GM23338 (cell line): ENCODE results near the gene ZC3H12C. TPM values are rescaled to one million over a fixed set of nuclear protein-coding genes. Genes with fewer than 3 reads are reported as not detected.
A peak's percentile ranks its signal among the peaks of the same experiment; 100 is the strongest.
"Not testable (repeated sequence)": the region's sequence is repeated elsewhere in the genome, so short reads cannot be mapped to it uniquely, and the experiment has no call there.

Source experiments
- ATAC-seq: fragments of 200-7000 bp; cut with Tn5 transposase; 3 replicates; pipeline ENCODE4 v1.9.1; 2020
- DNase-seq: peaks from one replicate; pipeline ENCODE4 v3.0.0-alpha.2; 2015; ENCODE audit warnings: low spot score
- H2AFZ ChIP-seq: fragments of 200-600 bp; sonication (generic); 2 replicates; pipeline ENCODE4 v1.8.0; 2016; ENCODE audit warnings: antibody characterized with exemption, mild to moderate bottlenecking, moderate library complexity
- H3F3A ChIP-seq: fragments of 200-600 bp; sonication (generic); replicated peaks from 2 replicates; pipeline ENCODE4 v1.8.0; 2017; ENCODE audit warnings: antibody characterized with exemption, mixed run types, low read depth
- H3K27ac ChIP-seq: fragments of 200-600 bp; sonication (generic); 2 replicates; pipeline ENCODE4 v1.6.1; 2016; ENCODE audit warnings: low read depth
- H3K27me3 ChIP-seq: fragments of 200-600 bp; sonication (generic); 2 replicates; pipeline ENCODE4 v1.8.0; 2016; ENCODE audit warnings: mild to moderate bottlenecking, mixed run types, moderate library complexity; ENCODE audit not compliant: insufficient read depth
- H3K36me3 ChIP-seq: fragments of 200-600 bp; sonication (generic); 2 replicates; pipeline ENCODE4 v1.8.0; 2016; ENCODE audit warnings: mild to moderate bottlenecking; ENCODE audit not compliant: insufficient read depth
- H3K4me1 ChIP-seq: fragments of 200-600 bp; sonication (generic); 2 replicates; pipeline ENCODE4 v1.8.0; 2016; ENCODE audit warnings: mild to moderate bottlenecking, moderate library complexity; ENCODE audit not compliant: insufficient read depth
- H3K4me2 ChIP-seq: fragments of 200-600 bp; sonication (generic); 2 replicates; pipeline ENCODE4 v1.7.1; 2017; ENCODE audit warnings: mixed run types
- H3K4me3 ChIP-seq: fragments of 200-600 bp; sonication (generic); 2 replicates; pipeline ENCODE4 v1.6.1; 2016; ENCODE audit warnings: mixed run types
- H3K79me2 ChIP-seq: fragments of 200-600 bp; sonication (generic); replicated peaks from 2 replicates; pipeline ENCODE4 v1.8.0; 2017; ENCODE audit warnings: mild to moderate bottlenecking; ENCODE audit not compliant: insufficient read depth
- H3K9me2 ChIP-seq: fragments of 200-600 bp; sonication (generic); 2 replicates; pipeline ENCODE4 v1.8.0; 2017; ENCODE audit not compliant: insufficient read depth
- H4K20me1 ChIP-seq: fragments of 200-600 bp; sonication (generic); replicated peaks from 2 replicates; pipeline ENCODE4 v1.8.0; 2017; ENCODE audit warnings: mild to moderate bottlenecking; ENCODE audit not compliant: insufficient read depth
- H3K27ac Mint-ChIP-seq: 2 replicates; pipeline ENCODE4 v1.8.0; 2020; ENCODE audit warnings: inconsistent platforms, mild to moderate bottlenecking, moderate library complexity, mixed read lengths
- H3K27me3 Mint-ChIP-seq: 3 replicates; pipeline ENCODE4 v1.8.0; 2022; ENCODE audit warnings: low read depth, mild to moderate bottlenecking, moderate library complexity, mixed read lengths, inconsistent platforms; ENCODE audit not compliant: insufficient read depth, poor library complexity
- H3K36me3 Mint-ChIP-seq: 3 replicates; pipeline ENCODE4 v1.8.0; 2021; ENCODE audit warnings: low read depth, mild to moderate bottlenecking, inconsistent platforms, moderate library complexity, mixed read lengths
- H3K4me1 Mint-ChIP-seq: 3 replicates; pipeline ENCODE4 v1.8.0; 2020; ENCODE audit warnings: mild to moderate bottlenecking, inconsistent platforms, mixed read lengths
- H3K4me3 Mint-ChIP-seq: 3 replicates; pipeline ENCODE4 v1.8.0; 2021; ENCODE audit warnings: moderate library complexity, mild to moderate bottlenecking, inconsistent platforms, mixed read lengths
- H3K9me3 Mint-ChIP-seq: 3 replicates; pipeline ENCODE4 v1.8.0; 2020; ENCODE audit warnings: moderate library complexity, mild to moderate bottlenecking, inconsistent platforms, mixed read lengths
- CREB1 ChIP-seq: fragments of 250-450 bp; sonication (Bioruptor Pico); IDR thresholded peaks from 2 replicates; pipeline ENCODE4 v1.5.0; 2020; ENCODE audit warnings: low read depth, mild to moderate bottlenecking, moderate library complexity
- EZH2phosphoT487 ChIP-seq: fragments of 200-600 bp; sonication (generic); IDR thresholded peaks from one replicate; pipeline ENCODE4 v1.8.1; 2018; ENCODE audit warnings: antibody characterized with exemption; ENCODE audit not compliant: unreplicated experiment
- ZNF331 ChIP-seq: fragments of 250-450 bp; sonication (Bioruptor Pico); IDR thresholded peaks from 2 replicates; pipeline ENCODE4 v1.5.0; 2020; ENCODE audit warnings: low read depth, mild to moderate bottlenecking, moderate library complexity
- polyA plus RNA-seq: library from polyadenylated mRNA; unstranded; fragments of >200 nt; fragmentation: Nextera tagmentation; extraction: Ambion mirVana; gene quantifications from 2 replicates; pipeline ENCODE4 v1.2.1, GENCODE V29; 2016
- total RNA-seq: library from RNA; depleted of rRNA; stranded (reverse); fragments of >200 nt; shearing (Covaris generic); gene quantifications from 2 replicates; pipeline ENCODE4 v1.2.3, GENCODE V29; 2014
- TF ChIP-seq, protein P1 (sequence below): IDR thresholded peaks from one replicate; pipeline ENCODE4 v1.6.1; 2018; ENCODE audit warnings: antibody characterized with exemption; ENCODE audit not compliant: unreplicated experiment
- TF ChIP-seq, protein P2 (sequence below), 2 experiments: fragments of 200-600 bp in 1 of 2; sonication (generic) in 1 of 2; conservative IDR thresholded peaks; 2 replicates each; pipeline versions ENCODE4 v1.5.1 to v1.6.1; 2016 to 2017; ENCODE audit warnings: antibody characterized with exemption in 2 of 2, low read depth in 2 of 2, mild to moderate bottlenecking in 2 of 2, moderate library complexity in 1 of 2
- TF ChIP-seq, protein P3 (sequence below): IDR thresholded peaks from 2 replicates; pipeline ENCODE4 v1.6.1; 2016; ENCODE audit warnings: antibody characterized with exemption

Gene ZC3H12C
- total and polyA plus RNA-seq, 2 experiments from 2014 or later, result 0.55 to 2.4 TPM

DNA sequence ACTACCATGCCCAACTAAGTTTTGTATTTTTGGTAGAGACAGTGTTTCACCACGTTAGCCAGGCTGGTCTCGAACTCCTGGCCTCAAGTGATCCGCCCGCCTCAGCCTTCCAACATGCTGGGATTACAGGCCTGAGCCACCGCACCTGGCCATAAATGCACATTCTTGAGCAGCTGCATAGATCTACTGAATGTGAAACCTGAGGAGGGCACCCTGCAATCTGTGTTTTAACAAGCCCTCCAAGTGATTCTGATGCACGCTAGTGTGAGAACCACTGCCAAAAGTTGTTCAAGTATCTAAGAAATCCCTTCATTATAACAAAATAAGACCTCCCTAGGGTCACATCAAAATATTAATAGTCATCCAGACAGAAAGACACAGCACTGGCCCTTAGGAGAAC is 113.9 kb downstream of the ZC3H12C start (continued):
- TF ChIP-seq, protein P1, sequence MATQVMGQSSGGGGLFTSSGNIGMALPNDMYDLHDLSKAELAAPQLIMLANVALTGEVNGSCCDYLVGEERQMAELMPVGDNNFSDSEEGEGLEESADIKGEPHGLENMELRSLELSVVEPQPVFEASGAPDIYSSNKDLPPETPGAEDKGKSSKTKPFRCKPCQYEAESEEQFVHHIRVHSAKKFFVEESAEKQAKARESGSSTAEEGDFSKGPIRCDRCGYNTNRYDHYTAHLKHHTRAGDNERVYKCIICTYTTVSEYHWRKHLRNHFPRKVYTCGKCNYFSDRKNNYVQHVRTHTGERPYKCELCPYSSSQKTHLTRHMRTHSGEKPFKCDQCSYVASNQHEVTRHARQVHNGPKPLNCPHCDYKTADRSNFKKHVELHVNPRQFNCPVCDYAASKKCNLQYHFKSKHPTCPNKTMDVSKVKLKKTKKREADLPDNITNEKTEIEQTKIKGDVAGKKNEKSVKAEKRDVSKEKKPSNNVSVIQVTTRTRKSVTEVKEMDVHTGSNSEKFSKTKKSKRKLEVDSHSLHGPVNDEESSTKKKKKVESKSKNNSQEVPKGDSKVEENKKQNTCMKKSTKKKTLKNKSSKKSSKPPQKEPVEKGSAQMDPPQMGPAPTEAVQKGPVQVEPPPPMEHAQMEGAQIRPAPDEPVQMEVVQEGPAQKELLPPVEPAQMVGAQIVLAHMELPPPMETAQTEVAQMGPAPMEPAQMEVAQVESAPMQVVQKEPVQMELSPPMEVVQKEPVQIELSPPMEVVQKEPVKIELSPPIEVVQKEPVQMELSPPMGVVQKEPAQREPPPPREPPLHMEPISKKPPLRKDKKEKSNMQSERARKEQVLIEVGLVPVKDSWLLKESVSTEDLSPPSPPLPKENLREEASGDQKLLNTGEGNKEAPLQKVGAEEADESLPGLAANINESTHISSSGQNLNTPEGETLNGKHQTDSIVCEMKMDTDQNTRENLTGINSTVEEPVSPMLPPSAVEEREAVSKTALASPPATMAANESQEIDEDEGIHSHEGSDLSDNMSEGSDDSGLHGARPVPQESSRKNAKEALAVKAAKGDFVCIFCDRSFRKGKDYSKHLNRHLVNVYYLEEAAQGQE, result no peak
- TF ChIP-seq CREB1, result no peak
- TF ChIP-seq, protein P2, sequence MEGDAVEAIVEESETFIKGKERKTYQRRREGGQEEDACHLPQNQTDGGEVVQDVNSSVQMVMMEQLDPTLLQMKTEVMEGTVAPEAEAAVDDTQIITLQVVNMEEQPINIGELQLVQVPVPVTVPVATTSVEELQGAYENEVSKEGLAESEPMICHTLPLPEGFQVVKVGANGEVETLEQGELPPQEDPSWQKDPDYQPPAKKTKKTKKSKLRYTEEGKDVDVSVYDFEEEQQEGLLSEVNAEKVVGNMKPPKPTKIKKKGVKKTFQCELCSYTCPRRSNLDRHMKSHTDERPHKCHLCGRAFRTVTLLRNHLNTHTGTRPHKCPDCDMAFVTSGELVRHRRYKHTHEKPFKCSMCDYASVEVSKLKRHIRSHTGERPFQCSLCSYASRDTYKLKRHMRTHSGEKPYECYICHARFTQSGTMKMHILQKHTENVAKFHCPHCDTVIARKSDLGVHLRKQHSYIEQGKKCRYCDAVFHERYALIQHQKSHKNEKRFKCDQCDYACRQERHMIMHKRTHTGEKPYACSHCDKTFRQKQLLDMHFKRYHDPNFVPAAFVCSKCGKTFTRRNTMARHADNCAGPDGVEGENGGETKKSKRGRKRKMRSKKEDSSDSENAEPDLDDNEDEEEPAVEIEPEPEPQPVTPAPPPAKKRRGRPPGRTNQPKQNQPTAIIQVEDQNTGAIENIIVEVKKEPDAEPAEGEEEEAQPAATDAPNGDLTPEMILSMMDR (conservative IDR thresholded peaks at IDR 0.05; ENCODE audit: low read depth in 2 of 2), result no peak
- no peak for TF ChIP-seq ZNF331
- TF ChIP-seq EZH2phosphoT487, result no peak
- TF ChIP-seq, protein P3, sequence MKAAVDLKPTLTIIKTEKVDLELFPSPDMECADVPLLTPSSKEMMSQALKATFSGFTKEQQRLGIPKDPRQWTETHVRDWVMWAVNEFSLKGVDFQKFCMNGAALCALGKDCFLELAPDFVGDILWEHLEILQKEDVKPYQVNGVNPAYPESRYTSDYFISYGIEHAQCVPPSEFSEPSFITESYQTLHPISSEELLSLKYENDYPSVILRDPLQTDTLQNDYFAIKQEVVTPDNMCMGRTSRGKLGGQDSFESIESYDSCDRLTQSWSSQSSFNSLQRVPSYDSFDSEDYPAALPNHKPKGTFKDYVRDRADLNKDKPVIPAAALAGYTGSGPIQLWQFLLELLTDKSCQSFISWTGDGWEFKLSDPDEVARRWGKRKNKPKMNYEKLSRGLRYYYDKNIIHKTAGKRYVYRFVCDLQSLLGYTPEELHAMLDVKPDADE, result no peak

DNA sequence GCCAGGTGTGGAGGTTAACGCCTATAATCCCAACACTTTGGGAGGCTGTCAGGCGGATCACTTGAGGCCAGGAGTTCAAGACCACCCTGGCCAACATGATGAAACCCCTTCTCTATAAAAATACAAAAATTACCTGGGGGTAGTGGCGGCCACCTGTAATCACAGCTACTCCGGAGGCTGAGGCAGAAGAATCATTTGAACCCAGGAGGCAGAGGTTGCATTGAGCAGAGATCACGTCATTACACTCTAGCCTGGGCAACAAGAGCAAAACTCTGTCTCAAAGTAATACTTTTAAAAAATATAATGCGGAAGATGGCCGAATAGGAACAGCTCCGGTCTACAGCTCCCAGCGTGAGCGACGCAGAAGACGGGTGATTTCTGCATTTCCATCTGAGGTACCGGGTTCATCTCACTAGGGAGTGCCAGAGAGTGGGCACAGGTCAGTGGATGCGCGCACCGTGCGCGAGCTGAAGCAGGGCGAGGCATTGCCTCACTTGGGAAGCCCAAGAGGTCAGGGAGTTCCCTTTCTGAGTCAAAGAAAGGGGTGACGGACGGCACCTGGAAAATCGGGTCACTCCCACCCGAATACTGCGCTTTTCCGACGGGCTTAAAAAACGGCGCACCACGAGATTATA is 115.6 kb downstream of the ZC3H12C start:
- Histone ChIP-seq H3K4me2 (peak overlapping the region; percentile 73), H3K4me3 (peak overlapping the region; percentile 55), H2AFZ (peak overlapping the region; percentile 67; the same call in 1 of the 2 replicates), H3K27ac (peak overlapping the region; percentile 59; the same call in 1 of the 2 replicates)
- ATAC-seq, result peak; percentile 61
- H3K27me3 Mint-ChIP-seq, H4K20me1 ChIP-seq, H3K36me3 Mint-ChIP-seq, H3K9me2 ChIP-seq, H3F3A ChIP-seq, H3K4me1 ChIP-seq, H3K27me3 ChIP-seq, H3K9me3 Mint-ChIP-seq, H3K79me2 ChIP-seq, H3K36me3 ChIP-seq: not testable (repeated sequence)
- TF ChIP-seq, protein P2 (conservative IDR thresholded peaks at IDR 0.05; ENCODE audit: low read depth in 2 of 2), result 0 out of 4 replicates have a peak, but pooled peaks of 1 of the 2 experiments have one; percentile 8
- peak; percentile 49 for DNase-seq
- H3K4me3 Mint-ChIP-seq, result peak overlapping the region; percentile 68
- H3K4me1 Mint-ChIP-seq, result peaks cover 15% of the 10 kb centered on the region
- peak overlapping the region; percentile 87; the same call in 1 of the 2 replicates for H3K27ac Mint-ChIP-seq

DNA sequence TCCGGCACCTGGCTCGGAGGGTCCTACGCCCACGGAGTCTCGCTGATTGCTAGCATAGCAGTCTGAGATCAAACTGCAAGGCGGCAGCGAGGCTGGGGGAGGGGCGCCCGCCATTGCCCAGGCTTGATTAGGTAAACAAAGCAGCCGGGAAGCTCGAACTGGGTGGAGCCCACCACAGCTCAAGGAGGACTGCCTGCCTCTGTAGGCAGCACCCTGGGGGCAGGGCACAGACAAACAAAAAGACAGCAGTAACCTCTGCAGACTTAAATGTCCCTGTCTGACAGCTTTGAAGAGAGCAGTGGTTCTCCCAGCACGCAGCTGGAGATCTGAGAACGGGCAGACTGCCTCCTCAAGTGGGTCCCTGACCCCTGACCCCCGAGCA is 116.1 kb downstream of the ZC3H12C start:
- not testable (repeated sequence) for H3K27me3 ChIP-seq, H3K4me1 ChIP-seq, H4K20me1 ChIP-seq, H3K79me2 ChIP-seq, H3F3A ChIP-seq, ATAC-seq, H3K36me3 Mint-ChIP-seq, H3K9me3 Mint-ChIP-seq, H3K27ac Mint-ChIP-seq, DNase-seq, H3K9me2 ChIP-seq, H3K36me3 ChIP-seq, H3K27me3 Mint-ChIP-seq
- H3K4me2 ChIP-seq, result peak overlapping the region; percentile 73; the same call in 1 of the 2 replicates
- peak overlapping the region; percentile 55 for H3K4me3 ChIP-seq
- Mint-ChIP-seq H3K4me3 (peak overlapping the region; percentile 68; the same call in 2 of the 3 replicates), H3K4me1 (peaks cover 15% of the 10 kb centered on the region)
- peak overlapping the region; percentile 67; the same call in 1 of the 2 replicates for H2AFZ ChIP-seq
- H3K27ac ChIP-seq, result peak overlapping the region; percentile 59; the same call in 1 of the 2 replicates
